HG03469 (cell line): ENCODE data around the gene TNFSF4.
"Not testable (repeated sequence)": the region's sequence is repeated elsewhere in the genome, so short reads cannot be mapped to it uniquely, and the experiment has no call there.

Experiments
- ATAC-seq: cut with Tn5 transposase; IDR thresholded peaks from one replicate; pipeline ENCODE4 v1.9.1; 2021; ENCODE audit warnings: mild to moderate bottlenecking, moderate library complexity, moderate number of reproducible peaks; ENCODE audit not compliant: unreplicated experiment

The TNFSF4 gene, protein sequence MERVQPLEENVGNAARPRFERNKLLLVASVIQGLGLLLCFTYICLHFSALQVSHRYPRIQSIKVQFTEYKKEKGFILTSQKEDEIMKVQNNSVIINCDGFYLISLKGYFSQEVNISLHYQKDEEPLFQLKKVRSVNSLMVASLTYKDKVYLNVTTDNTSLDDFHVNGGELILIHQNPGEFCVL

DNA sequence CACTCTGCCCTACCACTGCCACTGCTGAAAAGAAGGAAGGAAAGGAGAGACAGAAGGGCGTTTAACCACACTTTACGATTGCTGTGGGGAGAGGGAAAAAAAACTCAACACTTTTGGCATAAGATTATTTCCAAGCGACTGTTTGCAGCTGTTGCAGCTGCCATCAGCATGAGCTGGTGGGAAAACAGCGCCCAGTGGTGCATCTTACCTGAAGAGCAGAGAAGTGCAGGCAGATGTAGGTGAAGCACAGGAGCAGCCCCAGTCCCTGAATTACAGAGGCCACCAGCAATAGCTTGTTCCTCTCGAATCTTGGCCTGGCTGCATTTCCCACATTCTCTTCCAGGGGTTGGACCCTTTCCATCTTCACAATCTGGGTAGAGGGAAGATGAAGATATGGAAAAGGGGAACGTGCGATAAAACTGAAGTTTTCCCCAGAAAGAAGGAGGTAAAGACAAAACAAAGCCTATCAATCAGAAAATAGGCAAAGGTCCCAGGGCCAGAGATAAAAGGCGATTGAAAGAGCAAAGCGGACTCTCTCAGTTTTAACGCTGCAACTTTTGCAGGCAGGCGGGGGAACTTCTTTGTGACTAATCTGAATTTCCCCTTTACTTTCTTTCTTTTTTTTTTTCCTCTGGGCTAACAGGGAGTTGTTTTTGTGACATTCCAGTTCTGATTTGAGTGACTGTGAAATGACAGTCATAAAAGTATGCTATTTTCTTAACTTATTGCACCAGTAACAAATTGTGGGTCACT is at the start of gene TNFSF4:
Gene TNFSF4 (minus strand): TSS at position 516 of the 753 bp plus-strand sequence. CDS start 155 bp downstream, at position 361.
- no peak for ATAC-seq

DNA sequence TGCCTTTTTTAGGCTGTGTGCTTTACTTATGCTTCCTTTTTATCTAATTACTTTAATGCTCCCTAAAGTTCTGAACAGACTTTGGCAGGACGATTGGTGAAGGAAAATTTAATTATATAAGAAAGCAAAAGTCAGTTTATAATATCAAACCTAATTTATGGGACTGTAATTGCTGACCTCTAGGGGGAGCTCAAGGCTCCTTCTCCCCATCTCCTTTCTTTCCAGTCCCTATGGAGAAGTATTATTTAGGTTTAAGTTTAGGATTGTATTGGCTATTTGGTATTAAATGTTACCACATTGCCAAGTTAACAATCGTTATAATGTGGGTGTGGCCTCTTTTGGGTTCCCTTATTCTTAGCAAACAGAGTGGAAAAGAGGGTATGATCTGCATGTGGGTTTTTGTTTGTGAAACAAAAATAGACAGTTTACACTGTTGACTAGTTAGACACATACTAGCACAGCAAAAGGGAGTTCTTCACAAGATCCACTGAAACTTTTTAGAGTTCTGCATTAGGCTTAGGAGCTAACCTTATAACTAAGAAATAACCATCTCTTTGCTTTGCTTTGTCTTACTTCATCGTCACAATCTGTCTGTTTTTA is 48.2 kb upstream of the TNFSF4 start:
- ATAC-seq: no peak

GRCh38 chr1:173253046-173253445 is 45.9 kb upstream of the TNFSF4 start:
- no peak for ATAC-seq

GRCh38 chr1:173249349-173249748 is 42.2 kb upstream of the TNFSF4 start:
- no peak for ATAC-seq

DNA sequence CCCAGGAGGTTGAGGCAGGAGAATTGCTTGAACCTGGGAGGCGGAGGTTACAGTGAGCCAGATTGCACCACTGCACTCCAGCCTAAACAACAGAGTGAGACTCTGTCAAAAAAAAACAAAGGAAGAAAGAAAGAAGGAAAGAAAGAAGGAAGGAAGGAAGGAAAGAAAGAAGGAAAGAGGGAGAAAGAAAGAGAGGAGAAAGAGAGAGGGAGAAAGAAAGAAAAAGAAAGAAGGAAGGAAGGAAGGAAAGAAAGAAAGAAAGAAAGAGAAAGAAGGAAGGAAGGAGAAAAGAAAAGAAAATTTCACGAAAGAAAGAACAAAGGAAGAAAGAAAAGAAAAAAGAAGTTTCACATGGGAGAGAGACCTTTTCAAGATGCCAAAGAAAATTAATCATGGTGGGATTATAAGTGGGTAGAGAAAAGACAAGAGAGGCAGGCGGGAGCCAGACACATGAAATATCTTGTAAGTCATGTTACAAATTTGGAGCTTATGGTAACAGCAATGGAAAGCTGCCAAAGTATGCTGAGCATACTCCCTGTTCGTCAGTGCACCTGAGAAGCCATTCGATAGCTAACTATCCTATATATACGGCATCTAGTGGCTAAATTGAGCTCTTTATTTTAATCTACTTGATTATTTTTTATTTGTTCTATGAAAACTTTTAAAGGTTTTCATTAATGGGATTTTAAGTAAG is 41.3 kb upstream of the TNFSF4 start:
- ATAC-seq: no peak

DNA sequence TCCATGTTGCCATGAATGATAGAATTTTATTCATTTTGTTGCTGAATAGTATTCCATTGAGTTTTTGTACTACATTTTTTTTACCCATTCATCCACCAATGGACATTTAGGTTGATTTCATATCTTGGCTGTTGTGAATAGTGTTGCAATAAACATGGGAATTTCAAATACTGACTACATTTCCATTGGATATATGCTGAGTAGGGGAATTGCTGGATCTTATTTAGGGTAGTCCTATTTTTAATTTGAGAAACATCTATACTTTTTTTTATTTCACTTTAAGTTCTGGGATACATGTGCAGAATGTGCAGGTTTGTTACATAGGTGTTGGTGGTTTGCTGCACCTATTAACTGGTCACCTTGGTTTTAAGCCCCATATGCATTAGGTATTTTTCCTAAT is 38.8 kb upstream of the TNFSF4 start:
- no peak for ATAC-seq

DNA sequence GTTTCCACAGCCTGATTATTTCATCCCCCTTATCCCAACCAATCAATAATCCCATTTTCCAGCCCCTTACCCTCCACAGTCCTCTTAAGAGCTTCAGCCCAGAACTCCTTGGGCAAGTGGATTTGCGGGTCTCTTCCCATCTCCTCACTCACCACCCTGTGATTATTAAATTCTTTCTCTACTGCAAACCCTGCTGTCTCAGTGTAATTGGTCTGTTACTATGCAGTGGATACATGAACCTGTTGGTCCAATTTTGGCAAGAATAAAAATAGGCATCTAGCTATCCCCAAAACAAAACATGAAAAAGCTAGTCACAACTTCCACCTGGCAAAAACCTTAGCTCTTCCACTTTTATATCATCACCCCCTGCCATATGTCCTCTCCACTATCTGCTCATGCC is 36.2 kb upstream of the TNFSF4 start:
- ATAC-seq: no peak

DNA sequence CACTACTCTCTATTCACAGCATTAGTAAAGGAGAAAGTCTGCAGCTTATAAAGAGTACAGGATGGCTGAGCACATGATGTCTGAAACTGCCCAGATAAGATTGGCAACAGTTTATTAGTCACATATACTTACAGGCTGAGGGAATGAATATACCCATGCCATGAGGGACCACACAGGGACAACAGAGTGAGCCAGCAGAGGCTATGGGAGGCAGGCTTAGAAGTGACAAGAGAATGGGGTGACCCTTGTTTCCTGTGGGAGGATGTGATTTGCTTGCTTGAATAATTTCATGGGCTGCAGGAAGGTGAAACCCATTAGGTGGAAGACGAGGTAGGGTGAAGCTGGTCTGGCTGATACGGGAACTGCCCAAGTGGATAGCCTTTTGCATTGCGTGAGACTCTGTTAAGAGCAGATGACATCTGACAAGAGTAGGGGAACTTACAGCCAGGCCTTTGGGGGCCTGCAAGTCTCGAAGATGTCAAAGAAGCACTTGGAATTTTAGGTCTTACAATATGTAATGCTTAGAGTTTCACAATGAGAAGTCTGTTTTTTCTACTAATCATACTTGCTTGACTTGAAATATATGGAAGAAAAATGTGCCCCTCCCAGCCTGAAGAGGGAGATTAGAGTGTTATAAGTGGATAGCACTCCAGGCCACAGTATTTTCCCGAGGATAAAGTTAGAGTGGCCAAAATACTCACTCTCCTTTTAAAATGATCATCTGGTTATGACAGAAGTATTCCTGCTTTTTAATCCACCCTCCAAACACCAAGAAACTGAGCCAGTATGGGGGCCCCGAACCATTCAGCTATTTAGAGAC is 34.6 kb upstream of the TNFSF4 start:
- ATAC-seq: no peak

- ATAC-seq: no peak
These were observed 33.5 kb upstream of the TNFSF4 start for GRCh38 chr1:173240609-173241008.

- ATAC-seq: no peak
These were observed 31.9 kb upstream of the TNFSF4 start for GRCh38 chr1:173239058-173239457.

DNA sequence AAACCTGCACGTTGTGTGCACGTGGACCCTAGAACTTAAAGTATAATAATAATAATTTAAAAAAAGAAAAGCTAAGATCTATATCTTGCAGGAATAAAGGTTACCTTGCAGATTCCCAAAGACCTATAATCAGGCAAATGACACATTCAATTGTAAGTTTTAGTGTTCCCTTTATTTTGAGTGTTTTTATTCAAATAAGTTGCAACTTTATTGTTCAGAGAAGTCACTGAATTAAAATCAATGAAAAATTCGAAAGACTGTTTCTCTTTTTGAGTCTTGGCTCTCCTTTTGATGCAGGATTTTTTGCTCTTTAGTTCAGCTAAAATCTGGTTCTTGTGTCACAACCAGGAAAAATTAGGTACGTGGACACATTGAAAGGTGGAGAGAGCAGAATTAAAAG is 27.8 kb upstream of the TNFSF4 start:
- ATAC-seq: no peak

DNA sequence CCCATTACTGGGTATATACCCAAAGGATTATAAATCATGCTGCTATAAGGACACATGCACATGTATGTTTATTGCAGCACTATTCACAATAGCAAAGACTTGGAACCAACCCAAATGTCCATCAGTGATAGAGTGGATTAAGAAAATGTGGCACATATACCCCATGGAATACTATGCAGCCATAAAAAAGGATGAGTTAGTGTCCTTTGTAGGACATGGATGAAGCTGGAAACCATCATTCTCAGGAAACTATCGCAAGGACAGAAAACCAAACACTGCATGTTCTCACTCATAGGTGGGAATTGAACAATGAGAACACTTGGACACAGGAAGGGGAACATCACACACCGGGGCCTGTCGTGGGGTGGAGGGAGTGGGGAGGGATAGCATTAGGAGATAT is 27.3 kb upstream of the TNFSF4 start:
- ATAC-seq: not testable (repeated sequence)

DNA sequence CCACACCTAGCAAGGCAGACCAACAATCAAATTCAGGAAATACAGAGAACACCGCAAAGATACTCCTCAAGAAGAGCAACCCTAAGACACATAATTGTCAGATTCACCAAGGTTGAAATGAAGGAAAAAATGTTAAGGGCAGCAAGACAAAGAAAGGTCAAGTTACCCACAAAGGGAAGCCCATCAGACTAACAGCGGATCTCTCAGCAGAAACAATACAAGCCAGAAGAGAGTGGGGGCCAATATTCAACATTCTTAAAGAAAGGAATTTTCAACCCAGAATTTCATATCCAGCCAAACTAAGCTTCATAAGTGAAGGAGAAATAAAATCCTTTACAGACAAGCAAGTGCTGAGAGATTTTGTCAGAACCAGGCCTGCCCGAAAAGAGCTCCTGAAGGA is 21.9 kb upstream of the TNFSF4 start:
- not testable (repeated sequence) for ATAC-seq

GRCh38 chr1:173224949-173225348 is 17.8 kb upstream of the TNFSF4 start:
- ATAC-seq: no peak

- no peak for ATAC-seq
These were observed 17.3 kb upstream of the TNFSF4 start for GRCh38 chr1:173224280-173224892.

DNA sequence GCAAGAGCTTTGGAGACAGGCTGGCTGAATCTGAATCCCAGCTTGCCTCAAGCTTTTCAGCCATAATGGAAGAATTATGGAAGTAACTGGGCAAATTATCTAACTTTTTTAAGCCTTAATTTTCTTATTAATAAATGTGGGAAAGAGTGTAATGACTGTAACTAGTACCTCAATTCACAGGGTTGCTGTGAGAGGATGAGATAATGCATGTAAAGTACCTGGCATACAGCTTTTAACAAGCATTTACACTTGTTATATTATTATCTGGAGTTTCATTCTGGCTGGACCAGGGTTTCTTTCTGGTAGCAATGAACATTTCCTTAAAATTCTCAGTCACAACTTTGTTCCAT is 15.9 kb upstream of the TNFSF4 start:
- ATAC-seq: no peak

DNA sequence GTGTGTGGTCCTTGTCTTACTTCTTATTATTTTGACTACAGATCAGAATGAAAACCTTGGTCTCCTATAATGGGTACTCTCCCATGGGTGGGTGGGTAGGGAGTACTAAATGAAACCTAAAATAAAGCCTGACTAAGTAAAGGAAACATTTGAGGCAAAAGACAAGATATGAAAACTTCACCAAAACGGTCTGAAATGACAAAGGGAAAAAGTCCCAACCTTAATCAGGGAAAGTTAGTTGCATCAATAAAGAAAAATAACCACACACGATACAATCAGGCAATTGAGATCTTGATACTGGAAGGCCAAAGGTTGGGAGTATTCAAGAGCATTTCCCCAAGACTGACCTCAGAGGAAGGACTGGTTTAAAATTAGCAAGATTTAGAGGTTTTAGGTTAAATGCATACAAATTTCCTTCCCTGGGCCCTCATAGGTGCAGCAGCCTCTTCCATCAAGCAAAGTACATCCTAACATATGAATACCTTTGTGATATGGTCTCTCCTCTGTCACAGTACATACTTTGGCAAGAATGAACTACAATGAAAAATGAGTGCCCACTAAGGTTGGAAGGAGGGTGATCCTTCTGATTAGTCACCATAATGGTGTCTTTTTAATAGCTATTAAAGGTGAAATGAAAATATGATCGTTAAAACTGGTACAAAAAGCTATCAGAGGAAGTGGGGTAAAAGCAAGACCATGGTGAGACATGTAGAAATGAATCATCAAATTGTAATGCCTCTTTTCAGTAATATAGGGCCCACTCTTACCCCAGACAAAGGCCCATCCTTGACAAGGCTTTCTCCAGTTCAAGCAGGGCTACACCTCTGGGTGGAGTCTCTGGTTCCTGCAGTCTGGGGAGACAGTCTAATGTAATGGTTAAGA is 15.3 kb upstream of the TNFSF4 start:
- no peak for ATAC-seq

DNA sequence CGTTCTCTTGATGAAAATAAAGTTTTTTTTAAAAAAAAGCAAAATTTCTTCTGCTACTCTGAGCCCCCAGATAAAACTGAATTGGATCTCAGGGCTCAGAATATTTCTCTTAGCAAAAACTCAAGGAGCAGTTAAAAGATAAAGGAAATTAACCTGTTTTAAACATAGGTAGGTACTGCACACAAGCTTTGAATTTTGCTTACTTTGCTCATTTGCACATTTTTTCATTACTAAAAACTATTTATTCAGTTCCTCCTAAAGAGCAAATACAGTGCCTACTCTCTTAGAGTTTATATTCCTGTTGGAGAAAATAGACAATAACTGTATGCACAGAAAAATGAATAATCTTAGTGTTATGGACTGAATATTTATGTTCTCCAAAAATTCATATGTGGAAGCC is 13.0 kb upstream of the TNFSF4 start:
- ATAC-seq: no peak

- ATAC-seq: no peak
These were observed 6.5 kb upstream of the TNFSF4 start for GRCh38 chr1:173213665-173214064.
